ENCODE data around the gene ATG101.

ATG101 gene

DNA sequence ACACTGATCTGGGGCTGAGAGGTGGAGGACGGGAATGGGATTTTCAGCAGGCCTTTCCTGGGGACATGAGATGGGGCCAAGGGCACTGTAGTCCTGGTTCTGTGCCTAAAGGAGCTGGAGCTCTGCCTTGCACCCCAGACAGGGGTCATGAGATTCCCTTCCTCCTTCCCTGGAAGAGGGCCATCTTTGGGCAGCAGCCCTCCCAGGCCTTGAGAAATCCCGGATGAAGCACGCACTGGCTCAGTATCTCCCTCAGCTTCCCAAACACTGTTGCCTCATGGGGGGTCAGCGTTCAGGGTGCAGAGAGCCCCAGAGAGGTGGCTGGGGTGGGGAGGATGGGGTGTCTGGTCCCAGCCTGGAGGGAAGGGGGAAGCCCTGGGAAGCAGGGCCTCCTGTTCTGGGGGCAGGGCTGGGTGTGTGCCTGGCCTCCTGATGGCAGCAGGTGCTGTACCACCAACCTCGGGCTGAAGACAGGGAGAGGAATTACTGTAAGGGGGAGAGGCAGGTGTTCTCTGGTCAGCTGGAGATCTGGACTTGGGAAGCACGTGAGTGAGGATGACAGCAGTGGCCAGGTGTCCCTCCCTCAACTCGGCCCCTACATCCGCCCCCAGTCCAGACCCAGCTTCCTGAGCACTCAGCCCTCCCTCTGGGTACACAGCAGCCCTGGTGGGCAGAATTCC lies 26.9 kb upstream of the ATG101 start:
- peak; percentile 78 to 90 for DNase-seq

DNA sequence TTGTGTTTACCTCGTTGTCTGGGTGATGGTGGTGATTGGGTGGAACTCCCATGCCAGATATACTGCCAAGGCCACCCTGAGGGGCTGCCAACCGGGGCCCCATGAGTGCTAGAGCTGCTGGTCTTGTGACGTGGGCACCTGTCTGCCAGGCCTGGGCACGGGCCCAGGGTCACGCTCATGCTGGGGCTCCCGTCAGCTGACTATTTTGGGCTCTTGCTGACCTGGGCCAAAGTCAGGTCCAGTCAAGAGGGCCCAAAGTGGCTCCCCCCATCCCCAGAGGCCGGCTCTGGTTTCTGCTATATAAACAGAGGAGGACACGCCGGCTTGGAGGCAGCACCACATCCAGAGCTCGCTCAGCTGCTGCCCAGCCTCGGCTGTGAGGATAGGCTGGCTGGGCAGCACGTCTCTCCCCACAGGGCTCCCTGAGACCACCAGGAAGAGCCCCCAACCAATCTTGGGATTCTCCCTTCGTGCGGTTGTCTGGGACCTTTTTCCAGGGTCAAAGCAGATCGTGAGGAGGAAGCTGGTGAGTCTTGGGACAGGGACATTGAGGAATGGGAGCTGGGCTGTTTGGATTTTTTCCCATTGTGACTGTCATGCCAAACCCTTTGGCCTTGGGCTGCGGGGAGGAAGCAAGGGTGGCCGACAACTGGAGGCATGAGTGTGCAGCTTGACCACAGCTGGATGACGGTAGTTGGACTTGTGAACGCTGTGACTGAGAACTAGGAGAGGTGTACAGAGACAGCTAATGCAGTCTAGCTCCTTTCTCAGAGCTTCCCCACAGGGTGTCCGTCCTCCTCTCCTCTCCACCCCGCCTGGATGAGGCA lies 26.2 kb upstream of the ATG101 start:
- peak in 1 of 2 experiments; percentile 52 for DNase-seq

DNA sequence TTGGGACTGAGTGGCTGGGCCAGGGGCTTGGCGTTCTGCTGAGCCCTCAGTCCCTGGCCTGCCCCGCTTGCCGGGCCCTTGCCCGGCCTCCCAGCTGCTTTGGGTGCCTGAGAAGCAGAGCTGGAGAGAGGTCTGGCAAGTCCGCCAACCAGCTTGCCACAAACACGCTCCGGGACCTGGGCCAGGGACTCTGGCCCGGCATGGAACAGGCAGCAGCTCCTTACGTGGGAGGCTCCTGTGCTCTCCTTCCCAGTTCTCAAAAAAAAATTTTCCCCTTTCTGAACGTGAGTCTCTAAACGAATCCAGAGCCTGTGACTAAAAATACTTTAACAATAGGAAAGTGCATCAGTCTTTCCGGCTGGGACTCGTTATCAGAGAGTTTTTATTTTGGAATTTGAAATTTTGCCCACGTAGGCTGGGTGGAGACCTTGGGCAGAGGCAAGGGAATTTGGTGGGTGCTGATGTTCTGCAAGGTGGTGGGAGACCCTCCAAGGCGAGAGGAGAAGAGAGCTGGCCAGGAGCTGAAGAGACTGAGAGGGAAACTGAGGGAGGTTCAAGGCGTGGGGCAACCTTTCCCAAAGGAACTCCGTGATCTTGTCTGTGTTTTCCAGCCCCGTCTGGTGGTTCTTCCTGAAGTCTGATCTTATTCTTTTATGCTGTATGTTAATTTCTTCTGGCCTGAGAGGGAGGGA lies 25.3 kb upstream of the ATG101 start:
- no peak for DNase-seq

DNA sequence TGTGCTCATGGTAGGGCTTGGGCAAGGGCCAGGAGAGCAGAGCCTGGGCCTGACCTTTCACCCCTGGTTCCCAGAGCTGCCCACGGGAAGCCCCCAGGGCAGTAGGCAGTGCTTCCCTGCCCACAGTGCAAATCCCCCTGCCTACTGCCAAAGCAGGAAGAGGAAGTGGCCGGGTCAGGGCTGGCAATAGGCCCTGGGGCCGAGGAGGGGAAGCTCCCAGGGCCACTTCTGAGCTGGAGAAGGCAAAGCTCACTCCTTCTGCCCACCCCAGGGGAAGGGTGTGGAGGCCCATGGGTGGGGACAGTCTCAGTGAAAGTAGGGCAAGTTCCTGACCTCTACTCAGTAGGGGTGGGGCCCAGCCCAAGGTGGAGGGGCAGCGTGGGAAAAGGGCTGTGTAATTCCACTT lies 24.0 kb upstream of the ATG101 start:
- no peak for DNase-seq

DNA sequence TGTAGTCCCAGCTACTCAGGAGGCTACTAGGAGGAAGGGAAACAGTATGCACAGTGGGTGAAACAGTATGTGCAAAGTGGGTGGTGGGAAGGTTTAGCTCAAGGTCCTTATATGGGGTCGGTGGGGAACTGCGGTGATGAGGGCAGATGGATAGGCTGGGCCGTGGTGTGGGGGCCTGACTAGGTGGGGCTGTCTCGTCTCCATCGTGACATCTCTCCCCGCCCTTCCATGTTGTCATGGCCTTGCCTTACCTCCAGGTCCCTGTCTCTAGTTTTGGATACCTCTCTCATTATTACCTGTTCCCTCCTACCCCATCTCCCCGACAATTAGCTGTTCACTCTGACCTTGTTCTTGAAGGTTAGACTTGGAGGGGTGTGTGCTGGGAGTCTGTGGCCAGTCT lies 22.9 kb upstream of the ATG101 start:
- no peak for DNase-seq

GRCh38 chr12:52049286-52049685 lies 20.5 kb upstream of the ATG101 start:
- DNase-seq = no peak

- no peak for DNase-seq
These were observed 20.1 kb upstream of the ATG101 start for GRCh38 chr12:52049688-52050087.

DNA sequence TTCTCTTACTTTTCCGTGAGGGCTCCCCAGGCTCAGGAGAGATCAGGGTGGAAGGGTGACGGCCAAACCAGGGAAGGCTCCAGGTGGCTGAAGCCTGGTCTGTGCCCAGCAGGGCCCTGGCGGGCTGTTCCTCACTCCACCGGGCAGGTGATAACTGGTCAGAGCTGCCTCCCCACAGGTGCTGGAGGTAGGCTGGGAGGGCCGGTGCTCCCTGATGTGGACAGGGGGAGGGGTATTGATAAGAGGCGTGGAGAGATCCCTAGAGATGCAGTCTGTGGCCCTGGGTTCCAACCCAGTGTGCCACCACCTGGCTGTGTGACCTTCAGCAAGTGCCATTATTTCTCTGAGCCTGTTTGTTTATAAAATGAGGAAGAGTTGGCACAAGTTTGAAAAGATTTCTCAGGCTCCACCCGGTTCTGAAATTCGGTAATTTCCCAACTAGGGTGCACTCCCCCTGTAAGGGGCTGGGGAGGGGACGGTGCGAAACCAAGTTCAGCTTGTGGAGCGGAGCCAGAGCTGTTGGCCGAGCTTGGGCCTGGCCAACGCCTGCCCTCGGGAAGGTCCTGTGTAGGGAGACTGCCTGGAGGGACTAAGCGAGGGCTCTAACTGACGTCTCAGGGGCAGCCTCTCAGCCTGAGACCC lies 19.5 kb upstream of the ATG101 start:
- DNase-seq = peak in 1 of 2 experiments; percentile 37

- peak; percentile 91 to 96 for DNase-seq
These were observed 18.8 kb upstream of the ATG101 start, which contains the start of gene NR4A1 for GRCh38 chr12:52050758-52051541. TSS of gene NR4A1 (plus strand) at chr12:52051442. CDS start at chr12:52054329, 2,887 bp downstream.

DNA sequence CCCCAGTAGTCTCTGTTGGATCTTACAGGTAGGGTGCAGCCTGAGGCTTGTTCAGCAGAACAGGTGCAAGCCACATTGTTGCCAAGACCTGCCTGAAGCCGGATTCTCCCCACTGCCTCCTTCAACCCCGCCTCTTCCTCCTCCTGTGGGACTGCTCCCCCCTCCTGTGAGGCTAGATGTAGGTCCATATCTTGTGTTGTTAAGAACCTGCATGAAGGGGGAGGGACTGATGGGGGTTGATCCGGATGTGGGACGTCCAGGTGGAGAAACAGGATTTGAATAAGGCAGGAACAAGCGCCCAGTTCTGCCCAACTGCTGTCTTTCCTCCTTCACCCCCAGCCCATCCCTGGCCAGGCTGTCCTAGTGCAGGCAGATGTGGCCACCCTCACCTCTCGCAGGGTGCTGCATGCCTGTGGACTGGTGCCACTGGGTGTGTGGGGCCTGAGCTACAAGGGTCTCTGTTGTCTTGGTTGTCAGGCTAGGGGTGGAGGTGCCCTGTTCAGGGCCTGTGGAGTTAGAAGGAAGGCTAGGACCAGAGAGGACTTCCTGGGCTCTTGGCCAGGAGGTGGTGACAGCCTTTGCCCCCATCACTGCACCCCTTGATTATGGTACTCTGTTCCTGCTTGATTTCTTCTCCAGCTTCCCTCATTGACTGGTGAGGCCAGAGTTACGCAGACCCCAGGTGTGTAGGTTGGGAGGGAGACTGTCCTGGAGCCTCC lies 17.2 kb upstream of the ATG101 start:
- DNase-seq = no peak

DNA sequence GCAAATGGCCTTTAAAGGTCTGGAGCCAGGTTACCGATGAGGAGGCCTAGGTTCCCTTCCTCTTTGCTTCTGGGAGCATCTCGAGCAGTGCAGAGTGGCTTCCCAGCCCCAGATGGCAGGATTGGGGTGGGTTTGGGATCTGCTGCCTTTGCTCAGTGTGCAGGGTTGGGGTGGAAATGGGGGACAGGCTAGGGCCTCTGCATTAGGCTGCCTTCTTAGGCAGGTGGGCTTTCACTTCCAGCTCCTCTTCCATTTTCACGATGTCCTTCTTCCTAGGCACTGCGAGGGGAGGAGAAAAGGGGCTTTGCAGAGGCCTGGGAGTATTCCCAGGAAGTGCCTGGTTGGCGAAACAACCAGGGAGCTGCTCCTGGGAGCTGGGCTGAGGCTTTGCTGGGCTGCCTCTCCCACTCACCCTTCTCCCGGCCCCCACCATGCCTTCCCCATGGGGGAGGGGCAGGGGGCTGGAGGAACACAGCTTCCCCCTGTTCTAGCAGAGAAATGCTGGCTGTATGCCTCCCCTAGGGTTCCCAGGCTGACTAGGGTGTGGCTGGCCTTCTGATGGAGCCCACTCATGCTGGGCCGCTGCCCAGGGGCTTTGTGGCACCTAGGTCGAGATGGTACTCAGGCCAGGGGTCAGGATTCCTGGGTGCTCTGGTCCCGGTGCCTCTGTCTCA lies 16.1 kb upstream of the ATG101 start:
- DNase-seq = no peak

DNA sequence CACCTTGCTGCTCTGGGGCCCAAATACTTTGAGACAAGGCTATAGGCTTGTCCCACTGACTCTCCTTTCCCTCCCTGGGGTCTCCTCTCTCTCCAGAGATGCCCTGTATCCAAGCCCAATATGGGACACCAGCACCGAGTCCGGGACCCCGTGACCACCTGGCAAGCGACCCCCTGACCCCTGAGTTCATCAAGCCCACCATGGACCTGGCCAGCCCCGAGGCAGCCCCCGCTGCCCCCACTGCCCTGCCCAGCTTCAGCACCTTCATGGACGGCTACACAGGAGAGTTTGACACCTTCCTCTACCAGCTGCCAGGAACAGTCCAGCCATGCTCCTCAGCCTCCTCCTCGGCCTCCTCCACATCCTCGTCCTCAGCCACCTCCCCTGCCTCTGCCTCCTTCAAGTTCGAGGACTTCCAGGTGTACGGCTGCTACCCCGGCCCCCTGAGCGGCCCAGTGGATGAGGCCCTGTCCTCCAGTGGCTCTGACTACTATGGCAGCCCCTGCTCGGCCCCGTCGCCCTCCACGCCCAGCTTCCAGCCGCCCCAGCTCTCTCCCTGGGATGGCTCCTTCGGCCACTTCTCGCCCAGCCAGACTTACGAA lies 15.4 kb upstream of the ATG101 start:
- no peak for DNase-seq

DNA sequence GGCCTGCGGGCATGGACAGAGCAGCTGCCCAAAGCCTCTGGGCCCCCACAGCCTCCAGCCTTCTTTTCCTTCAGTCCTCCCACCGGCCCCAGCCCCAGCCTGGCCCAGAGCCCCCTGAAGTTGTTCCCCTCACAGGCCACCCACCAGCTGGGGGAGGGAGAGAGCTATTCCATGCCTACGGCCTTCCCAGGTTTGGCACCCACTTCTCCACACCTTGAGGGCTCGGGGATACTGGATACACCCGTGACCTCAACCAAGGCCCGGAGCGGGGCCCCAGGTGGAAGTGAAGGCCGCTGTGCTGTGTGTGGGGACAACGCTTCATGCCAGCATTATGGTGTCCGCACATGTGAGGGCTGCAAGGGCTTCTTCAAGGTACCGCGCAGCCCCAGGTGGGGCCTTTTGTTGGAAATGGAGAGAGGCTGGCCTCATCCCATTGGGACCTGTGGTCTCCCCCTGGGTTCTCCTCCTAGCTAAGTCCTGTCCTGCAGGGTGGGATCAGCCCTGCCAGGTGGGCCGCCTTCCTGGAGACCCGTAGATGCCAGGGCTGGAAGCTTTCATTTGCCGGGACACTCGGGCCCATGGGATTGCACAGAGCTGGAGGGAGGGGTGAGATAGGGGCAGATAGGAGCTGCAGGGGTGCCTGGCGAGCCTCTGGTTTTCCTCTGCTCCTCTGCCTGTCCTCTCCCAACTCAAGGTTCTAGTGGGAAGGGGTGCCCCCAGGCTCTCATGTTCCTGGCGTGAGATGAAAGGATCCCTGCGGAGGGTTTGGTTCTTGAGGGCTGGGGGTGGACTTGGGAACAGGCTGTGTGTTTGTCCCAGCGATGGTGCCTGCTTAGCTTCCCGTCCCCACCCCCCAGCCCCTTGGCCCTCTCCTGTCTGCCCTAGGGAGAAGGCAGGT lies 14.7 kb upstream of the ATG101 start:
- DNase-seq = no peak

DNA sequence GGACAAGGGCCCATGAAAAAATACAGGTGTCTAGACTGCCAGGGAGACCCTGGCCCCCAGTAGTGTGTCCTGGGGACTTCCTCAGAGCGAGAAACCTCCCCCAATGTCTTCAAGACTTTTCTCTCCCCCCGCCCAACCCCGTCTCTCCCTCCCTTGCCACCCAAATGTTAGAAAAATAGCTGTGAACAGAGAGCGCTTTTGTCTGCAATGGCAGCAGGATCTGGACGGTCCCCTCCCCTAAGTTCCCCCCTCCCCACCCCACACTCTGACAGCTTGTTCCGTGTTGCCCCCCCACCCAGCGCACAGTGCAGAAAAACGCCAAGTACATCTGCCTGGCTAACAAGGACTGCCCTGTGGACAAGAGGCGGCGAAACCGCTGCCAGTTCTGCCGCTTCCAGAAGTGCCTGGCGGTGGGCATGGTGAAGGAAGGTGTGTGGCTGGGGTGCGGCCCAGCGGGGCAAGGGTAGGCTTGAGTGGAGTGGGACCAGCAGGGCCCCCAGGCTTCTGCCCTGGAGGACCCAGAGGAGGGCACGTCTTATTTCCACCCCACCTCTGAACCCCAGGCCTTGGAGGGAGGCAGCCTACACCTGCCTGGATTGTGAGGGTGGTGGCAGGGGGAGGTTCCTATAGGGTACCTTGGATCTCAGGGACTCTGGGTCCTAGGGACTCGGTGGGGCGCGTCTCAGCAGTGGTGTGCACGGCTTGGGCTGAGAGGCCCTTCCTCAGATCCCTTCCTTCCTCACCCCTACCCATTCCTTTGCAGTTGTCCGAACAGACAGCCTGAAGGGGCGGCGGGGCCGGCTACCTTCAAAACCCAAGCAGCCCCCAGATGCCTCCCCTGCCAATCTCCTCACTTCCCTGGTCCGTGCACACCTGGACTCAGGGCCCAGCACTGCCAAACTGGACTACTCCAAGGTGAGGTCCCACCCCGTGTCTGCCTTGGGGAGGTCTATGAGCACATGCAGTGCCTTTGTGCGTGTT lies 13.8 kb upstream of the ATG101 start:
- DNase-seq = no peak

- DNase-seq = no peak
These were observed 12.8 kb upstream of the ATG101 start for GRCh38 chr12:52056801-52057637.

DNA sequence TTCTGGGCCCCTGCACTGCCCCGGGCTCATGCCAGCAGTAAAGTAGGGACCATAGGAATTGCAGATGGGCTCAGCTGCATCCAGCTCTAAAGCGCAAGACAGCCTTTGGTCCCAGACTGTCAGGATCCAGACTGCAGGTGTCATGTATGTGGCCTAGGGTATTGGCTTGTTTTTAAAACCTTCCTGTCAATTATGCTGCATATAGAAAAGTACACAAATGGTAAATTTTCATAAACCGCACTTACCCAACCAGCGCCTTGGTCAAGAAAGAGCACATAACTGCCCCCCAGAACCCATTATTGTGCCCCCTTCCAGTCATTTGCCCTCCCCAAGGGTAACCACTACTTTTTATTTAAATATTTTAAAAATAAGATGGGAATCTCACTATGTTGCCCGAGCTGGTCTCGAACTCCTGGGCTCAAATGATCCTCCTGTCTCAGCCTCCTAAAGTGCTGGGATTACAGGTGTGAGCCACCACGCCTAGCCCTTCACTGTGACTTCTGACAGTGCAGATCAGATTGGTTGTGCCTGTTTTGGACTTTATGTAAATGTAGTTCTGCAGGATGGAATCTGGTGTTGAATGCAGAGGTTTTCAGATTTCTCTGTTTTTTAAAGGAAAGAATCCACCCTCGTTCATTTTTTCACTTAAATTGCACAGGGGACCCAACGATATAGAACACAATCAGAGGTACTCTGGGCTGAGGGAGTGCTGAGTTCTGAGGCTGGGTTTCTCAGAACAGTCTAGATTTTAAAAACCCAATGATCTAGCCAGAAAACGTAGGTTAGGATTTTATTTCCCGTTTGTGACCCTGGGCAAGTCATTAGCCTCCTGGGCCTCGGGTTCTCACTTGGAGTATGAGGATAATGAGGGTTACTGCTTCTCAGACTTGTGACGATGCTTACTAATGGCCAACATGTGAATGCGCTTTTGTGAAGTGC lies 11.9 kb upstream of the ATG101 start:
- no peak for DNase-seq
